Trophoblast cell (in vitro differentiated cells and primary cell): ENCODE measurements around the gene CCDC188.
A peak's percentile ranks its signal among the peaks of the same experiment; 100 is the strongest.

ENCODE experiments used
- DNase-seq, 2 donors: peaks; one replicate each; pipeline ENCODE4 v3.0.0-alpha.2; 2016
- H2AFZ ChIP-seq: 2 replicates; pipeline ENCODE4 v1.6.1; 2013; ENCODE audit warnings: low read length, moderate library complexity, mild to moderate bottlenecking; ENCODE audit not compliant: insufficient read depth, poor library complexity
- H2AK5ac ChIP-seq: 2 replicates; pipeline ENCODE4 v1.6.1; 2013; ENCODE audit warnings: mild to moderate bottlenecking, low read length
- H2BK120ac ChIP-seq: 2 replicates; pipeline ENCODE4 v1.6.1; 2013; ENCODE audit warnings: low read length, mild to moderate bottlenecking, moderate library complexity; ENCODE audit not compliant: insufficient read depth, poor library complexity
- H2BK12ac ChIP-seq: 2 replicates; pipeline ENCODE4 v1.6.1; 2013; ENCODE audit warnings: mild to moderate bottlenecking, low read length, moderate library complexity
- H2BK5ac ChIP-seq: 2 replicates; pipeline ENCODE4 v1.6.1; 2013; ENCODE audit warnings: low read length, low read depth, moderate library complexity, mild to moderate bottlenecking; ENCODE audit not compliant: poor library complexity
- H3K14ac ChIP-seq: 2 replicates; pipeline ENCODE4 v1.6.1; 2013; ENCODE audit warnings: mild to moderate bottlenecking, low read length
- H3K18ac ChIP-seq: 2 replicates; pipeline ENCODE4 v1.6.1; 2013; ENCODE audit warnings: mild to moderate bottlenecking, low read length
- H3K23ac ChIP-seq: 2 replicates; pipeline ENCODE4 v1.6.1; 2013; ENCODE audit warnings: low read length
- H3K27ac ChIP-seq: 2 replicates; pipeline ENCODE4 v1.5.1; 2013; ENCODE audit warnings: low read depth, mild to moderate bottlenecking, inconsistent platforms, low read length, moderate library complexity
- H3K27me3 ChIP-seq: 2 replicates; pipeline ENCODE4 v1.6.1; 2013; ENCODE audit warnings: inconsistent platforms, mild to moderate bottlenecking, low read length, moderate library complexity; ENCODE audit not compliant: insufficient read depth
- H3K36me3 ChIP-seq, 2 experiments: 1 replicate in 1 of 2; 2 replicates in 1 of 2; pipeline ENCODE4 v1.6.1; 2013; ENCODE audit warnings: low read length in 2 of 2, mild to moderate bottlenecking in 2 of 2, moderate library complexity in 1 of 2; ENCODE audit not compliant: insufficient read depth in 2 of 2, control insufficient read depth in 1 of 2
- H3K4ac ChIP-seq: 2 replicates; pipeline ENCODE4 v1.6.1; 2013; ENCODE audit warnings: low read depth, mild to moderate bottlenecking, low read length, moderate library complexity
- H3K4me1 ChIP-seq, 2 experiments: 1 replicate in 1 of 2; 2 replicates in 1 of 2; pipeline ENCODE4 v1.6.1; 2013; ENCODE audit warnings: low read length in 2 of 2, mild to moderate bottlenecking in 2 of 2, moderate library complexity in 1 of 2; ENCODE audit not compliant: insufficient read depth in 2 of 2, control insufficient read depth in 1 of 2
- H3K4me2 ChIP-seq: 2 replicates; pipeline ENCODE4 v1.6.1; 2013; ENCODE audit warnings: inconsistent platforms, mild to moderate bottlenecking, low read length, moderate library complexity
- H3K4me3 ChIP-seq: 2 replicates; pipeline ENCODE4 v1.5.1; 2013; ENCODE audit warnings: mild to moderate bottlenecking, low read depth, low read length, inconsistent platforms
- H3K79me1 ChIP-seq: one replicate; pipeline ENCODE4 v1.6.1; 2013; ENCODE audit warnings: low read length
- H3K79me2 ChIP-seq: 2 replicates; pipeline ENCODE4 v1.6.1; 2013; ENCODE audit warnings: low read length, mild to moderate bottlenecking; ENCODE audit not compliant: control insufficient read depth, insufficient read depth, poor library complexity
- H3K9ac ChIP-seq: 2 replicates; pipeline ENCODE4 v1.6.1; 2013; ENCODE audit warnings: mild to moderate bottlenecking, low read length
- H3K9me3 ChIP-seq: 2 replicates; pipeline ENCODE4 v1.6.1; 2013; ENCODE audit warnings: low read depth, mild to moderate bottlenecking, control low read depth, inconsistent platforms, low read length; ENCODE audit not compliant: insufficient read depth
- H4K12ac ChIP-seq: 2 replicates; pipeline ENCODE4 v1.6.1; 2013; ENCODE audit warnings: low read depth, mild to moderate bottlenecking, low read length, moderate library complexity
- H4K8ac ChIP-seq: 2 replicates; pipeline ENCODE4 v1.6.1; 2013; ENCODE audit warnings: low read depth, mild to moderate bottlenecking, low read length, moderate library complexity
- H4K91ac ChIP-seq: one replicate; pipeline ENCODE4 v1.6.1; 2013; ENCODE audit warnings: low read depth, mild to moderate bottlenecking, low read length, moderate library complexity
- WGBS: extraction: QIAGEN DNeasy Blood & Tissue Kit; methylation state at CpG from one replicate; pipeline ENCODE4 v1.1.7; 2013; ENCODE audit warnings: missing lambda C conversion rate; ENCODE audit not compliant: insufficient read length, insufficient coverage; ENCODE audit errors: extremely low coverage; 5-methylcytosine and 5-hydroxymethylcytosine counted together

CCDC188 gene

DNA sequence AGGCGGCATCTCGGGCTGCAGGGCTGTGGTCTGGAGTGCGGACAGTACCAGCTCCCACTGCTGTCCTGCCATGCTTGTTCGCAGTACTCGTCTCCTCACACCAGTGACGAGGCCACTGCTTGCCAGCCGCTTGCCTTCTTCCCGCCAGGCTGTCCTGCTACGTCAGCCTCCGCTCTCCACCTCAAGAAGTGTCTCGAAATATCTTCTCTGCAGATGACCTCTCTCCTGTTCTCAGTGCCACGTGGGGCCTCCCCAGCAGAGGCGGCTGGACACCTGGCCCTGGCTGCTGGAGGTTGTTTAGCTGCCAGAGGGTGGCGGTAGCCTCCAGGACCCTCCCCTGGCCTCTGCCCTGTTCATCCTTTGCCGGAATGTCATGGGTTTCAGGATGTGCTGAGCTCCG lies 3.1 kb upstream of the CCDC188 start:
- H3K4ac ChIP-seq: no peak overlapping the region
- WGBS: no CpG with 5 or more reads among the region's 16 CpGs
- H3K36me3 ChIP-seq: no peaks in the 10 kb centered on the region
- no peak overlapping the region for H3K27ac ChIP-seq
- H2BK120ac ChIP-seq: no peak overlapping the region
- H4K8ac ChIP-seq: no peak overlapping the region
- H3K4me2 ChIP-seq: no peak overlapping the region
- no peak overlapping the region for H2BK5ac ChIP-seq
- no peak overlapping the region for H2AK5ac ChIP-seq
- no peaks in the 10 kb centered on the region for H3K79me2 ChIP-seq
- H3K79me1 ChIP-seq: no peaks in the 10 kb centered on the region
- no peaks in the 10 kb centered on the region for H3K4me1 ChIP-seq
- H2BK12ac ChIP-seq: no peak overlapping the region
- no peak overlapping the region for H3K18ac ChIP-seq
- DNase-seq: no peak
- H4K91ac ChIP-seq: no peak overlapping the region
- no peaks in the 10 kb centered on the region for H3K9me3 ChIP-seq
- H3K23ac ChIP-seq: no peak overlapping the region
- no peak overlapping the region for H3K4me3 ChIP-seq
- H3K27me3 ChIP-seq: no peaks in the 10 kb centered on the region
- no peak overlapping the region for H3K14ac ChIP-seq
- H2AFZ ChIP-seq: no peak overlapping the region
- no peak overlapping the region for H4K12ac ChIP-seq
- no peak overlapping the region for H3K9ac ChIP-seq

DNA sequence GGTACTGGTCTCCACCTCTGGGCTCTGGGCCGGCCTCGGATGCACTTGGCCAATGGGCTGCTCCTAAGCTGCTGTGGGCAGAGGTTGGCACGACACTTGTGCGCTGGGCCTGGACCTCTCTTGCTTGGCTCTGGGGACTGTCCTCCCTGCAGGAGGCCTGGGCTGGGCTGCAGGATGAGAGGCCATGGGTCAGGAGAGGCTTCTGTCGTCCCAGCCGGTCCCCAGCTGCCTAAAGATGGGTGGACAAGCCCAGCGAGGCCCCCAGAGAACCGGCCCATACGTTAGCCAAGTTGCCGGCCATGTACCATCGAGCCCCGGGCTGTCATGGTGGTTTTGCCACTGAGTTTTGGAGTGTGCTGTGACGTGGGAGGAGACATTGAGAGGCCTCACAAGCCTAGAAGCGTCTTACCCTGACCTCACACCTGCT lies 1.6 kb upstream of the CCDC188 start:
- H2BK120ac ChIP-seq: no peak overlapping the region
- no peak overlapping the region for H2BK5ac ChIP-seq
- no peak overlapping the region for H4K8ac ChIP-seq
- no peaks in the 10 kb centered on the region for H3K79me2 ChIP-seq
- no peak overlapping the region for H2AFZ ChIP-seq
- H3K4me3 ChIP-seq: no peak overlapping the region
- no peak overlapping the region for H4K91ac ChIP-seq
- WGBS: no CpG with 5 or more reads among the region's 14 CpGs
- no peak overlapping the region for H3K9ac ChIP-seq
- H3K27ac ChIP-seq: no peak overlapping the region
- no peak overlapping the region for H3K18ac ChIP-seq
- H3K4me2 ChIP-seq: no peak overlapping the region
- no peaks in the 10 kb centered on the region for H3K9me3 ChIP-seq
- no peak for DNase-seq
- H3K79me1 ChIP-seq: no peaks in the 10 kb centered on the region
- no peak overlapping the region for H2BK12ac ChIP-seq
- H3K14ac ChIP-seq: no peak overlapping the region
- H4K12ac ChIP-seq: no peak overlapping the region
- H3K23ac ChIP-seq: no peak overlapping the region
- H3K36me3 ChIP-seq: no peaks in the 10 kb centered on the region
- no peak overlapping the region for H2AK5ac ChIP-seq
- no peaks in the 10 kb centered on the region for H3K4me1 ChIP-seq
- H3K4ac ChIP-seq: no peak overlapping the region
- H3K27me3 ChIP-seq: no peaks in the 10 kb centered on the region

GRCh38 chr22:20151276-20151588 lies 377 bp upstream of the CCDC188 start:
- H3K4me3 ChIP-seq: no peak overlapping the region
- no peaks in the 10 kb centered on the region for H3K79me2 ChIP-seq
- H4K91ac ChIP-seq: no peak overlapping the region
- H4K8ac ChIP-seq: no peak overlapping the region
- H4K12ac ChIP-seq: no peak overlapping the region
- no peak overlapping the region for H3K4ac ChIP-seq
- no peak overlapping the region for H3K23ac ChIP-seq
- WGBS: no CpG with 5 or more reads among the region's 4 CpGs
- H2BK5ac ChIP-seq: no peak overlapping the region
- H2AFZ ChIP-seq: no peak overlapping the region
- H3K79me1 ChIP-seq: no peaks in the 10 kb centered on the region
- no peaks in the 10 kb centered on the region for H3K27me3 ChIP-seq
- no peaks in the 10 kb centered on the region for H3K36me3 ChIP-seq
- H3K4me1 ChIP-seq: no peaks in the 10 kb centered on the region
- no peaks in the 10 kb centered on the region for H3K9me3 ChIP-seq
- no peak overlapping the region for H2BK12ac ChIP-seq
- H2AK5ac ChIP-seq: no peak overlapping the region
- H3K14ac ChIP-seq: no peak overlapping the region
- H3K18ac ChIP-seq: no peak overlapping the region
- H3K27ac ChIP-seq: no peak overlapping the region
- no peak overlapping the region for H2BK120ac ChIP-seq
- H3K9ac ChIP-seq: no peak overlapping the region
- H3K4me2 ChIP-seq: no peak overlapping the region
- peak in 1 of 2 donors; percentile 6 for DNase-seq

GRCh38 chr22:20149257-20150250 lies 1.3 kb downstream of the CCDC188 start:
- H3K27ac ChIP-seq: no peak overlapping the region
- WGBS: no CpG with 5 or more reads among the region's 32 CpGs
- H3K18ac ChIP-seq: no peak overlapping the region
- H3K9me3 ChIP-seq: no peaks in the 10 kb centered on the region
- no peak overlapping the region for H3K14ac ChIP-seq
- no peaks in the 10 kb centered on the region for H3K27me3 ChIP-seq
- no peak overlapping the region for H2AFZ ChIP-seq
- H3K36me3 ChIP-seq: peaks cover 4 to 8% of the 10 kb centered on the region in 2 experiments
- H2BK120ac ChIP-seq: no peak overlapping the region
- H3K4ac ChIP-seq: no peak overlapping the region
- H3K79me1 ChIP-seq: no peaks in the 10 kb centered on the region
- H3K4me3 ChIP-seq: no peak overlapping the region
- H4K91ac ChIP-seq: no peak overlapping the region
- no peak for DNase-seq
- no peak overlapping the region for H2BK12ac ChIP-seq
- no peaks in the 10 kb centered on the region for H3K79me2 ChIP-seq
- no peak overlapping the region for H2BK5ac ChIP-seq
- no peak overlapping the region for H2AK5ac ChIP-seq
- H3K23ac ChIP-seq: no peak overlapping the region
- H4K8ac ChIP-seq: no peak overlapping the region
- H4K12ac ChIP-seq: no peak overlapping the region
- no peaks in the 10 kb centered on the region for H3K4me1 ChIP-seq
- H3K4me2 ChIP-seq: no peak overlapping the region
- H3K9ac ChIP-seq: no peak overlapping the region
